ENCODE measurements around the gene FRRS1.

FRRS1 gene

DNA sequence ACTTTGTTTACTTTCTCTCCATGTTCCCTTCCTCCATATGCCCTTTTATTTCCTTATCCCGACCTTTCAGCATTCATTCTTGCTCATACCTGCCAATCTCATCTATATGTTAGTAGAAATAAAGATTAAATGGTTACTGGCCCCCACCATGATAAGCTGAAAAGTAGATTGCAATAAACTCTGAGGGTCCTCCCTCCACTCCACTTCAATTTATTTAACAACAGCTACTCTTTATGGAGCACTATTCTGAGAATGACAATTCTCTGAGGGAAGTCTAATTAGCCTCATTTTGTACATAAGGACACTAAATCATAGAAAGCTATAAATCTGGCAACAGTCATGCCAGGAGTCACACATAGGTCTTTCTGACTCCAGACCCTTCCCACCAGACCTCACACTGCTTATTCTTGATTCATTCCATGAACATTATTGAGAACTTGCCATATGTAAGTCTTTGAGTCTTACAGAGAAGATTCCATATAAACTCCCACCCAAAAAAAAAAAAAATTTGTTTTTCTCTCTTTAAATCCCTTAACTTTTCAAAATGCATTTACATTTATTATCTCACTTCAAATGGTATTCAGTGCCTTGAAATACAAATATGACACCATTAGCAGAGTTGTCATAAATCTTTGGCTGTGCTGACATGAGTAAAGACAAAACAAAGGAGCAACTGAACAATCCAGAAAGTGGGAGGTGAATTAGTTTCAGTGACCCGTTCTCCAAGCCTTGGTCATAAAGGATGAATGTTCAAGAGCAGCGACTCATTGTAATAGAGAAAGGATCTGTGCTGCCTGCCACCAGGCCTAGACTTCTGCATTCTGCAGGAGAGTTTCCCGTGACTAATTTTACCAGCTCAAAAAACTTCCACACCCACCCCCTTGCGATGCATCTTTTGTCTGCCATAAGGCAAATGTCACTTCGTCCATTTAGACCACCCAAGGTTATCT is 92.0 kb downstream of the FRRS1 start:
- DNase-seq: no peak

- no peak for DNase-seq
Observed at GRCh38 chr1:99673315-99673714, 93.1 kb downstream of the FRRS1 start.

DNA sequence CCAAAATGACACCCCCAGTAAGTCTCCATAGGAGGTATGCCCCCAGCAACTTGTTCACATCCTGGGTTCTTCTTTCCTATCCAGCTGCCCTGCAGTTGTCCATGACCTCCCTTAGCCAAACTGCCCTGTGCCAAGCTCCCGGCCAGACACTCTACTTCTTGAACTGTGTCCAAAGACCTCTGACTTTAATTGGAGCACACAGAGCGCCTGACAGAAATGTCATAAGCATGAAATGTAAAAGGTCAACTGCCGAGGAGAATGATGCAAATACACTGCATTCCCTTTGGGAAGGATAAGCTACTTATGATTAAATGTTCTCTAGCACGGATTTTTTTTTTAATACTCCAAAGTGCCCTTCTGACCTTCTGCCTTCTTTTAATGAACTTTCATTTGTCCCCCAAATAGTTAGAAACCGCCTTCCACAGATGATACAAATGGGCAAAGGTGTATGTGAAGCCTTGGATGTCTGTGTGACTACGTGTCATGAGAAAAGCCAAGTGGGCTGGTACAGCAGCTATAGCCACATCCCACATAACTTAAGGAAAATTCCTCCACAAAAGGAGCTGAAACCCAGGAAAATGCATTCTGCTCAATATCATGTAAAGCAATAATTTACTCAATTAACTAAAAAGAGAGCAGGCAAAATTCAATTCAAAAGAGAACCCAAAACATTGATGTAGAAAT is 93.8 kb downstream of the FRRS1 start:
- no peak for DNase-seq

GRCh38 chr1:99672038-99672437 is 94.4 kb downstream of the FRRS1 start:
- DNase-seq: no peak

DNA sequence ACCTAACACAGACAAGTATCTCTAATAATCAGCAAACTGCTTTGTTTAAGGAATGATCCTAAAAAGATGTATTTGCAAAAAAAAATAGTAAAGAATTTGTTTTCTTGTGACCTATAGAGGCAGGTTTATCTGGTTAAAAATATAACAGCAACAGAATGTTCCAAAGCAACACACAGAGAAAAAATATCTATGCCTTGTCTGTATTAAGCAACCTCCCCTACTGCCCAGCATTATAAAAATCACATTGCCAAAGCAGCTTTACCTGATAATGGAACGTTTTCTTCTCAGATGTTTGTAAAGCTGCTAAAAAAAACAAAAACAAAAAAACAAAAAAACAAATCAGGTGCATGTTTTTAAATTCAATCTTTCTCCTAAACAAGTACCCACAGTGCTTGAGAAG is 95.9 kb downstream of the FRRS1 start:
- DNase-seq: no peak

- DNase-seq: no peak
Observed at GRCh38 chr1:99669821-99670220, 96.6 kb downstream of the FRRS1 start.

- no peak for DNase-seq
Observed at GRCh38 chr1:99669376-99669775, 97.1 kb downstream of the FRRS1 start.

DNA sequence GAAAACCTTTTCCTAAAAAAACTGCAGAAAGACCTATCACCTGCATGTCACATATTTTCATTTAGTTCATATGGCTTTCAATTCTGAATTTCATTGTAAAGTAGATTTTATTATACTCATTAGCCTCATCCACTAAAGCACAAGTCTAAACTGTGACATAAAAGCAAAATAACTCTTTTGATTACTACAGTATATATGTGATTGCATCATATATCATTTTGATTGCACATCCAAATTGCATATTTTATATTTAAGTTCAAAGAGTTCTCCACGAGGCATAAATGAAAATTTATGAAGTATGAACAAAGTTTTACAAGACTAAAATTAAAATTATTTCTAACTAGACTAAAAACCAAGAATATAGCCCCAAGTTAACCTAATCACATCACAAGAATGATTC is 101.2 kb downstream of the FRRS1 start:
- no peak for DNase-seq

GRCh38 chr1:99663501-99663900 is 102.9 kb downstream of the FRRS1 start:
- no peak for DNase-seq

GRCh38 chr1:99662539-99663080 is 103.8 kb downstream of the FRRS1 start:
- DNase-seq: no peak

DNA sequence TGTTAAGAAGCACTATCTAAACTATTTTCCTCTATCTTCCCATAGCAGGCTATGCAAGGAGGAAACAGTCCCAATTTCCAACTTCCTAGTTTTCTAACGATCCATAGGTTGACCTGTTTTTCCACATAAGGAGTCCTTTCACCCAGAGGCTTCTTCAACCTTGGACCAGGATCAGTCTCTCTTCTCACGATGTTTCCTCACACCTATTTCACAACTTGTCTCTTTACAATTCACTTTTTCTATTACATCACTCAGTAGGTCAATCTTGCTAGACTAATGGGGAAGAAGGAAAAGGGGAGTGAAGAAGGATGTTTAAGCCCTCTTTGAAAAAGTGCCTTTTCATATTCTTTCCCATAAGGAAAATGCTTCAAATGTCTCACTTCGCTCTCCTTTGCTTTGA is 104.7 kb downstream of the FRRS1 start:
- DNase-seq: no peak

- no peak for DNase-seq
Observed at GRCh38 chr1:99660496-99660895, 105.9 kb downstream of the FRRS1 start.

- no peak for DNase-seq
Observed at GRCh38 chr1:99659755-99660210, 106.7 kb downstream of the FRRS1 start.
